Measurements from ENCODE around the gene AIFM2.

DNA sequence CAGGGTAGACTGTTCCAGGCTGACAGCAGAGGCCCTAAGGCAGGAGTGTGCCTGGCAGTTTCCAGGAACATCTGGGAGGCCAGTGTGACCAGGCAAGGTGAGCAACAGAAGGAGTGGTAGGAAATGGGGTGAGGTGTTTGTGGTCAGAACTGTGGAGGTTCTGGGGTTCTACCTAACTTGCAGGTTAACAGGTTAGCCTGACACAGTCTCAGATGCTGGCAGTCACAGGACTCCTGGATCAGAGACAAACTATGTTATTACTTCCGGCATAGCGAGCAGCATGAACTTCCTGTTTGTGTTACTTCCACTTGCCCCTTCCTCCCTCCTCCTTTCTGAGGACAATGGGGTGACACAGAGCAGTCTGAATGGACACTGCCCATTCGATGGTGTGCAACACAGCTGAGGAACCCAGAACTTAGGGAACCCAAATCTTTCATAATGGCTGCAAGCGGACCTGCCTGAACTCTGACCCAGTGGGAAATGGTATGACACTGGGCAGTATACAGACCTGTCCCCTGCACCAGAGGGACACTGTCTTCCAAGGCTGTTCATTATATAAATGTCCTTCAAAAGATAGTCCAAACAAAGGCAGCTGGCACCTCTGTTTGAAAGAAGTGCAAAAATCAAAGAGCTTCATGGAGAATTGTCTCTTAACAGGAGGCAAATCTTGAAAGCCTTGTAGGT lies 41.6 kb upstream of the AIFM2 start:
- TF ChIP-seq KLF10 (tag by site-specific recombination; IDR thresholded peaks at IDR 0.05) (no peak), ZNF266 (tag by site-specific recombination; IDR thresholded peaks at IDR 0.05; ENCODE audit: low read depth) (no peak), MEIS1 (CRISPR knock-in tag; IDR thresholded peaks at IDR 0.05; ENCODE audit: borderline replicate concordance) (no peak), REPIN1 (tag by site-specific recombination; IDR thresholded peaks at IDR 0.05; ENCODE audit: low read depth) (no peak), ZXDB (tag by site-specific recombination; IDR thresholded peaks at IDR 0.05) (no peak), ZNF248 (tag by site-specific recombination; IDR thresholded peaks at IDR 0.05) (no peak), ZNF621 (tag by site-specific recombination; IDR thresholded peaks at IDR 0.05) (no peak)
- TF ChIP-seq, protein P1, sequence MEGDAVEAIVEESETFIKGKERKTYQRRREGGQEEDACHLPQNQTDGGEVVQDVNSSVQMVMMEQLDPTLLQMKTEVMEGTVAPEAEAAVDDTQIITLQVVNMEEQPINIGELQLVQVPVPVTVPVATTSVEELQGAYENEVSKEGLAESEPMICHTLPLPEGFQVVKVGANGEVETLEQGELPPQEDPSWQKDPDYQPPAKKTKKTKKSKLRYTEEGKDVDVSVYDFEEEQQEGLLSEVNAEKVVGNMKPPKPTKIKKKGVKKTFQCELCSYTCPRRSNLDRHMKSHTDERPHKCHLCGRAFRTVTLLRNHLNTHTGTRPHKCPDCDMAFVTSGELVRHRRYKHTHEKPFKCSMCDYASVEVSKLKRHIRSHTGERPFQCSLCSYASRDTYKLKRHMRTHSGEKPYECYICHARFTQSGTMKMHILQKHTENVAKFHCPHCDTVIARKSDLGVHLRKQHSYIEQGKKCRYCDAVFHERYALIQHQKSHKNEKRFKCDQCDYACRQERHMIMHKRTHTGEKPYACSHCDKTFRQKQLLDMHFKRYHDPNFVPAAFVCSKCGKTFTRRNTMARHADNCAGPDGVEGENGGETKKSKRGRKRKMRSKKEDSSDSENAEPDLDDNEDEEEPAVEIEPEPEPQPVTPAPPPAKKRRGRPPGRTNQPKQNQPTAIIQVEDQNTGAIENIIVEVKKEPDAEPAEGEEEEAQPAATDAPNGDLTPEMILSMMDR (tag by site-specific recombination; IDR thresholded peaks at IDR 0.05) = no peak
- TF ChIP-seq, protein P2, sequence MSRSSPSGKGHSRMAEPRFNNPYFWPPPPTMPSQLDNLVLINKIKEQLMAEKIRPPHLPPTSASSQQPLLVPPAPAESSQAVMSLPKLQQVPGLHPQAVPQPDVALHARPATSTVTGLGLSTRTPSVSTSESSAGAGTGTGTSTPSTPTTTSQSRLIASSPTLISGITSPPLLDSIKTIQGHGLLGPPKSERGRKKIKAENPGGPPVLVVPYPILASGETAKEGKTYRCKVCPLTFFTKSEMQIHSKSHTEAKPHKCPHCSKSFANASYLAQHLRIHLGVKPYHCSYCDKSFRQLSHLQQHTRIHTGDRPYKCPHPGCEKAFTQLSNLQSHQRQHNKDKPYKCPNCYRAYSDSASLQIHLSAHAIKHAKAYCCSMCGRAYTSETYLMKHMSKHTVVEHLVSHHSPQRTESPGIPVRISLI (tag by site-specific recombination; IDR thresholded peaks at IDR 0.05) = no peak
